HG02970 (cell line): ENCODE data around the gene TRAPPC14.

Source experiments
- ATAC-seq: cut with Tn5 transposase; IDR thresholded peaks from one replicate; pipeline ENCODE4 v1.9.1; 2021; ENCODE audit warnings: mild to moderate bottlenecking, moderate library complexity, moderate number of reproducible peaks; ENCODE audit not compliant: unreplicated experiment, low FRiP score

The TRAPPC14 gene

DNA sequence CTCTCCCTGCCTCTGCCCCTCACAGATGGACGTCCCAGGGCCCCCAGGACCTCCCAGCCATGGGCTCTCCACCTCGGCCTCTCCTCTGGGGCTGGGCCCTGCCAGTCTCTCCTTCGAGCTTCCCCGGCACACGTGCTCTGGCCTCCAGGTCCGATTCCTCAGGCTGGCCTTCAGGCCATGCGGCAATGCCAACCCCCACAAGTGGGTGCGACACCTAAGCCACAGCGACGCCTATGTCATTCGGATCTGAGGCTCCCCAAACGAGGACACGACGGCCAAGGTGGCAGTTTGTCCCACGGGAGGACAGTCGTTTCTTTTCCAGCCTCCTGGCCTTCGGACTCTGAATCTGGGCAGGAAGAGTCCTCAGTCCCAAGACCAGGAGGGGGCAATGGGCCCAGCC, 51.9 kb downstream of the TRAPPC14 start:
- no peak for ATAC-seq

DNA sequence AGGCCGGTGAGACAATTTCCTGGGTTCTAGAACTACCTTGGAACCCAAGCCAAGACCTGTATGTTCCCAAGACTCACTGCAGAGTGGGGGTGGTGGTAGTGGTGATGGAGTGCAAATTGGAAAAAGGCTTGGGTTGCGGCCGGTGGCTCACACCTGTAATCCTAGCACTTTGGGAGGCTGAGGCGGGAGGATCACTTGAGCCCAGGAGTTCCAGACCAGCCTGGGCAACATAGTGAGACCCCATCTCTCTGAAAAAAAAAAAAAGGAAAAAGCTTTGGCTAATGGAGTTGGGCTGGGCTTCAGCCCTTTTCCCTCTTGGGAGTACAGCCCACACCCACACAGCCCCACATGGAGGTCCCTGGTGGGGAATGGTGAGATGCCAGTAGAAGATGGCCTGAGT, 53.0 kb downstream of the TRAPPC14 start:
- ATAC-seq: no peak
